SH-SY5Y (cell line): Measurements from ENCODE around the gene USH2A.

Source experiments
- GATA2 ChIP-seq: IDR thresholded peaks from 2 replicates; pipeline ENCODE4 v1.6.1; 2011; ENCODE audit warnings: mild to moderate bottlenecking, low read depth, low read length
- GATA3 ChIP-seq: IDR thresholded peaks from 2 replicates; pipeline ENCODE4 v1.6.1; 2011; ENCODE audit warnings: low read depth, mild to moderate bottlenecking, low read length, moderate library complexity

Gene USH2A

GRCh38 chr1:216173376-216173995, 249.8 kb downstream of the USH2A start:
- no peak for TF ChIP-seq GATA2
- no peak for TF ChIP-seq GATA3

DNA sequence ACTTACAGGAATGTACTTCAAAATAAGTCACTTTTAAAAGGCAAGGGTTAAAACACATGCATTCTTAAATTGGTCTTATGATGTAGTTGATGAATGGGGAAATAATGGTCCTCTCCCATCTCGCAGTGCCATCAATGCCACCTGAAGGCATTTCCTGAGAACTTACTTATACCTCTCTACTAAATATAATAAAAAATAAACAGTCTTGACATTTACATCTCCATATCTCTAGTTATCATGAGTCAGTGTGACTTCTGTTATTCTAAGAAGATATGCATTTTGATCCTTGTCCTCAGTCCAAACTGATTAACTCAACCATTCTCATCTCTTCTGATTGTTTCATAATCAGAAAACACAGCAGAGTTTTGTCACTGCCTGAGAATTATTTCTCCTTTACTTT, 253.9 kb downstream of the USH2A start:
- TF ChIP-seq GATA3 (no peak), GATA2 (no peak)

- TF ChIP-seq GATA3: no peak
- no peak for TF ChIP-seq GATA2
Measured at GRCh38 chr1:216168546-216168945, 254.7 kb downstream of the USH2A start.

- no peak for TF ChIP-seq GATA3
- TF ChIP-seq GATA2: no peak
Measured at GRCh38 chr1:216154063-216154462, 269.2 kb downstream of the USH2A start.

DNA sequence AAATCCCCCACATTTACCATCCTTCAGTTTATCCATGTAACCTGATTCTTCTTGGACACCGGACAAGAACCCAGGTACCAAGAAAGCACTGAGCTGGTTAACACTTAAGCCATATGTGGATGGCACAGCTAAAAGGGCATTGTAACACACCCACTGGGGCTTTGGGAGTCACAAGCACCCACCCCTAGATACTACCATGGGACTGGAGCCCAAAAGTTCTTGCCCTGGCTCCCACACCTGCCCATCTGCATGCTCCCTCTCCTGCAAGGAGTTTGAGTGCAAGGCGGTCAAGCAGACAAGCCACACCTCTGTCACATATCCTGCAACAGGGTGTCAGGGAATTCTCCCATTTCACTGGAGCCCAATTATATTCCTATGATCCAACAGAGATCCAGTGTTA, 270.1 kb downstream of the USH2A start:
- TF ChIP-seq GATA3 (no peak), GATA2 (no peak)

- TF ChIP-seq GATA2 (no peak), GATA3 (no peak)
Measured at GRCh38 chr1:216144661-216145450, 278.4 kb downstream of the USH2A start.

DNA sequence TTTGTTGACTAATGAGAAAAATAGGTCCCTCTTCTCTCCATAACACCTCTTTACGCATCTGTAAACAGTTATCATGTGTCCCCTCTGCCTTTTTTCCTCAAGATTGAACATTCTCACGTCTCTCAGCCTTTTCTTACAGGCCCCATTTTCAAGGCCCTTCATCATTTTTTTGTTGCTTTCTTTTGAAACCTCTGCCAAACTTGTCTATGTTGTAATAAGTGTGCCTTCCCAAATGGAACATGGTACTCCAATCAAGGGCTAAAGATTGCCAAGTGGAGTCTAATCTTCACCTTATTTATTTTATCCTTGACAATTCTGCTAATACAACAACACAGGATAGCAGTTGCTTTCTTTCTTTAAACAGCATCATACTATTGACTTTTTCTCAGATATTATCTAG, 280.3 kb downstream of the USH2A start:
- TF ChIP-seq GATA3 (no peak), GATA2 (no peak)

DNA sequence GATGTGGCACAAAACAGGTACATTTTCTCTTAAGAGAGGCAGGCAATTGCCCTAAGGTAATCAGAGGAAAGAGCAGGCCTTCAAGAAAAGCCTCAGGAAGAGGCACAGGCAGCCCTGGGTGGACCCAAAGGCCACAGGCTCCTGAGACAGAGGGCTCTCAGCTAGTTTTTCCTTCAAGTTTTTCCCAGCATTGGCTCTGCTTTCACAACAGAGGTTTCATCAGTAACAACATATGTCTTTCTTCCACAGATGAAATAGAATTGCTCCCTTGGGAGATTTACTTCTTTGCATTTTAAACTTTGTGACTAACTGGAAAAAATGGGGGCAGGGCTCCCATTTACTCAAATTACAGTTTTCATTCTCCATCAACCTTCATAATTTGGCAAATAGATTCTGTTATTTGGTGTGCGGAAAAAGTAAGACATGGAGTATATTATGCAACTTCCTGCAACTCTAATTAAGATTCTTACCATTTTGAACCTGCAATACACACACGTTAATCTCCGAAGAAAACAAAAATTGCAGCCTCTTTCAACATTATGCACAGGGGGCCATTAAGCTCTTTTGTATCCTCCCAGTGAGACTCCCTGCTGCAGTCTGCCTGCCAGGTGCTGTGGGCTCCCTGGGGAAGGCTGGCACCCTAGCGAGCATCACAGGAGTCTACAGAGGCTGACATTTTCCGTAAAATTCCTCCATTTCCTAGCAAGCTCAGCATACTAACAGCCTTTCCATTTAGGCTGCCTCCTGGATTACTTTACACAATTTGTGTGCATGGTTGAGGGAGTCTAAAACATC, 282.3 kb downstream of the USH2A start:
- TF ChIP-seq GATA3 (no peak), GATA2 (no peak)

GRCh38 chr1:216124192-216124781, 299.0 kb downstream of the USH2A start:
- TF ChIP-seq GATA3 (no peak), GATA2 (no peak)

DNA sequence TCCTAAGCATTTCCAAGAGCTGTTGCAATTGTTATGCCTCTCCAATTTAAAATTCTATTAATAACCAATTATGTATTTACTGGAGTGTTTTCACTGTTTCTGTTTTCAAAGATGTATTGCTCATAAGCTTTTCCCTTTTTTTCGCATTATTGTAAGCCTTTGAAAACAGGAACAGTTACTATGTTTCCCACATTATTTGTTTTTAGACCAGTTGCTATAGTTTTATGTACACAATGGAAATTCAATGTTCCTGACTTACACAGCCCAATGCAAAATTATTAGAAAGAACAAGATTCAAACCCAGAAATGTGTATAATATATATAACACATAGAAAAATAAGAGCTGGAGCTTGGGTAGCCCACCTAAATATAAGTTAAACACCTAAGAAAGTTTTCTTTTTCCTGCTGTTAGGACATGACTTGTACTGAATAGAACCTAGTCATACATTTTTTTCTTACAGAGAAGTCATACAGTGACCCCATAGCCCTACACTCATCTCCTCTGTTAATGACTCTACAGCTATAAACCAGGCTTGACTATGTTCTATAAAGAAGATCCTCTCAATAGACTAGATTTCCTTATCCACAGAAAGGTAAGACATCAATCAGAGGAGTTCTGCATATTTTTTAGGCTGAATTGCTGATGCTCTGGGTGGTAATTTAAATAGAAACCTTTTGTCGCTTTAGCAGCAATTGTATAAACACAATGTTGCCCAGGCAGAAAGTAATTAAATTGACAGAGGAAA, 299.6 kb downstream of the USH2A start:
- TF ChIP-seq GATA2: no peak
- TF ChIP-seq GATA3: no peak

- TF ChIP-seq GATA3 (no peak), GATA2 (no peak)
Measured at GRCh38 chr1:216119600-216119999, 303.6 kb downstream of the USH2A start.

DNA sequence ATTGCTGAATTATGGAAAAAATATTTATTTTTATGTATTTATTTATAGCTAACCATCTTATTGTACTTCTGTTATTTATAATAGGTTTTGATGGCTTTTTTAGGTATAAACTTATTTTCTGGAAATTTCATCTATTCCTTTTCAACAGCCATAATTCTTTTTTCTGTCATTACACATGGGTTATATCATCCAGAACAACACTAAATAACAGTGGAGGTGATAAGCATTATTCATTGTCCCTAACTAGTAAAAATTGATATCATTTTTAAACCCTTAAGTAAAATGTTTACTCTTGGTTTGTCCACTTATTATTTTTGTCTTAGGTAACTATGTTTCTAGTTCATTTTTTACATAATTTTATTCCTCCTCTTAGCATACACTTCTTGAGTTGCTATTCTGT, 309.1 kb downstream of the USH2A start:
- TF ChIP-seq GATA3: no peak
- no peak for TF ChIP-seq GATA2

DNA sequence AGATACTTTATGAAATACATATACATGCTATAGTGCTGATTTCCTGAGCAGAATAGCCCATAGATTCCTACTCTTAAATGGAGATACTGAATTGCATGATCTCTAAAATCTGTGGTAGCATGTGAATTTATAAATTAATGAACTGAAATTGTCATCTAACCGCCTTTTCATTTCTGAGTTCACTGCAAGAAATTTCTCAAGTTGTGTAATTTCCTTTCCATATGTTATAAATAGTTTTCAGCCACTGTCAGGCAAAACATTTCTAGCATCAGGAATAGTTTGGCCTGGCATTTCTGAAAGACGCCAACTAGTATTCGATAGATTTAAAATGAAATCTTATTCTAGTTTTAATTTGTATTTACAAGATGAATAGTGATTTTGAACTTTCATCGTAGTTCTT, 310.1 kb downstream of the USH2A start:
- TF ChIP-seq GATA3 (no peak), GATA2 (no peak)
